ENCODE measurements around the gene PKIB.
"Not testable (repeated sequence)": the region's sequence is repeated elsewhere in the genome, so short reads cannot be mapped to it uniquely, and the experiment has no call there.

The PKIB gene

DNA sequence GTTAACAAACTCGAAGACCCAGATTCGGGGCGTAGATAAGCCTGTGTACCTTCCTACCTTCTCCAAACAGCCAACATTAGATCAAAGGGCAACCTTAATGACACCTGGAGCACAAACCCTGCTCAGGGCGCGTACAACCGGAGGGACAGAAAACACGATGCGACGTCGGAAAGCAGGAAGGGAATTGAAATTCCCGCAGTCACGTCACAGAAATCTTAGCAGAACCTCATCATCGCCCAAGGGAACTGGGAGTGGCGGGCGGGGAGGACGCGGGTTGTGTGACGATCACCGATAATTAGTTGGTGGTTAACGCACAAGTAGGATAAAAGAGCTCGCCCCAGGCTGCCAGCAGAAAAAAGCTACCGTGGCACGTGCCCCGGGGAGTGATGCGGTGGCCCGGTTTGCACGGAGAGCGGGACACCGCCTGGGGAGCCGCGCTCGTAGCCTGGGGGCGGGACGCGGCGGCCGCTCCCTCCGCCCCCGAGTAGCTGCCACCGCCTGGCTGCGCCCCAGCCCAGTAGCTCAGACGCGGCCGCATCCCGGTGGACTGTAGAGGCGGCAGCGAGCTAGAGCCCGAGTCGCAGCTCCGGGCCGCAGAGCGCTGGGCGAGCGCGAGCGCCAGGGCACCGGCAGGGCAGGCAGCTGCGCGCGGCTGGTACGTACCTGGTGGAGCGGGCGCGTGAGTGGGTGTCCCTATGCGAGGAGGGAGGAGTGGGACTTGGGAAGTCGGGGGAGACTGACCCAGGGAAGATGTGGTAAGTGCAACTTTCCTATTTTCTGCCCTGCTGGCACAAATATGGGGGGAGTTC is at the start of gene PKIB:
Gene PKIB, plus strand, starts transcription at position 525 of the 809 bp plus-strand sequence. CDS start 107,390 bp downstream, outside the sequence.
- no peak for DNase-seq (ENCODE audit: low read depth, low spot score)

DNA sequence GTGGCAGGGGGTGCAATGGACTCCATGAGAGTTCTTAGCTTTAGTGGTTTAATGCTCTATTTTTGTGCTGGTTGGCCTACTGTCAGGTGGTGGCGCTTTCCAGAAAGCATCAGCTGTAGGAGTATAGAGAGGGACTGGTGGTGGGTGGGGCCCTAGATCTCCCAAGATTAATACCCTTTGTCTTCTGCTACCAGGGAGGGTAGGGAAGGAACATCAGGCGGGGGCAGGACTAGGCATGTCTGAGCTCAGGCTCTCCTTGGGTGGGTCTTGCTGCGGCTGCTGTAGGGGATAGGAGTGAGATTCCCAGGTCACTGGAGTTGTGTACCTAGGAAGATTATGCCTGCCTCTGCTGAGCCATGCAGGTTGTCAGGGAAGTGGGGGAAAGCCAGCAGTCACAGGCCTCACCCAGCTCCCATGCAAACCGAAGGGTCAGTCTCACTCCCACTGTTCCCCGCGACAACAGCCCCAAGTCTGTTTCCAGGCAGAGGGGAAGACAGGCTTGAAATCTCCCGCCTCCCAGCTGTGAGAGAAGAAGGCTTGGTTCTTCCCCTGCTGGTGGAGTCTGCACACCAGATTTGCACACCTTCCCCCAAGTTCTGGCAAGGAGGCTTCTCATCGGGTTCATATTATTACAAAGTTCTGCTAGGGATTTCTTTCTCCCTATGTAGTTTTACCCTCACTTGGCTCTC is 46.7 kb upstream of the PKIB start:
- DNase-seq (ENCODE audit: low read depth, low spot score): no peak

DNA sequence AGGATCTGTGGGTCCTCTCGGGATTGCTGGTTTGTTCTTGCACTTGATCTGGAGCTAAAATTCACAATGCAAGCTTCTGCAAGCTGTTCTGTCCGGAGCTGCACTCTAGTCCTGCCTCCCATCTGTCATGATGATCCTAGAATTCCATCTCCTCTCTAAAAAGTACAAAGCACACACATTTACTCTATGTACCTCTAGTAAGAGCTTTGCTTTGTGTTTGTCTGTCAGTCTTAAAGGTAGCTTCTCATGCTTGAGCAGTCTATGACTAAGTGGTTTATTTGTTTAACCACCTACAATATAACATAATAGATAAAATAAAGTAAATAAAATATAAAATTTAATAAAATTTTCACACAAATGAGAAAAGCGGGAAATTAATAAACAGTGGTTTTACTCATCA is 46.0 kb upstream of the PKIB start:
- no peak for DNase-seq (ENCODE audit: low read depth, low spot score)

- no peak for DNase-seq (ENCODE audit: low read depth, low spot score)
Measured at GRCh38 chr6:122565708-122566107, 44.5 kb upstream of the PKIB start.

- DNase-seq (ENCODE audit: low read depth, low spot score): no peak
Measured at GRCh38 chr6:122567034-122567433, 43.2 kb upstream of the PKIB start.

- DNase-seq (ENCODE audit: low read depth, low spot score): no peak
Measured at GRCh38 chr6:122568350-122568749, 41.9 kb upstream of the PKIB start.

- DNase-seq (ENCODE audit: low read depth, low spot score): no peak
Measured at GRCh38 chr6:122568797-122569221, 41.4 kb upstream of the PKIB start.

GRCh38 chr6:122569230-122569771 is 40.9 kb upstream of the PKIB start:
- DNase-seq (ENCODE audit: low read depth, low spot score): no peak

DNA sequence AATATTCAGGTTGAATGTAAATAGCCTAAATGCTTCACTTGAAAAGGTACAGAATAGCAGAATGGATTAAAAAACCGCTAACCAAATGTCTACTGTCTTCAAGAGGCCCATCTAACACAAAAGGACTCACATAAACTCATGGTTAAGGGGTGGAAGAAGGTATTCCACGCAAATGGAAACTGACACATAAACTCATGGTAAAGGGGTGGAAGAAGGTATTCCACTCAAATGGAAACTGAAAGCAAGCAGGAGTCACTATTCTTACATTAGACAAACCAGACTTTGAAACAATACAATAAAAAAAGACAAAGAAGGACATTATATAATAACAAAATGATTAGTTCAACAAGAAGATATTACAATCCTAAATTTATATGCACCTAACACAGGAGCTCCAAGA is 38.3 kb upstream of the PKIB start:
- DNase-seq (ENCODE audit: low read depth, low spot score): no peak

DNA sequence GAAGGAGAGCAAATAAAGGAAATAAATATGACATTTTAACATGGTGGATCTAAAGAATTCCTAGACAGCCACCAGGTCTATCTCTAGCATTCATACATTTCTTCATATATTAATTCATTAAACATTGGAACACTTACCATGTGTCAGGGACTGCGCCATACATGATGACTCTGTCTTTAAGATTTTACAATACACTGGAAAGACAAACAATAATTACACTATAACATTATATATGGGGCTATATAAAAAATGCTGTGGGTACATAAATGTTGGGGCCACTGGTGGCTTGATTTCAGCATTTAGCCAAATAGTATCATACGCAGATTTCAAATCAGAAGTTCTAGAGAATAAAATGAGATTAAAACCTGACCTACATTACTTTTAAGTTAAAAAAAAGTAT is 33.3 kb upstream of the PKIB start:
- DNase-seq (ENCODE audit: low read depth, low spot score): no peak

DNA sequence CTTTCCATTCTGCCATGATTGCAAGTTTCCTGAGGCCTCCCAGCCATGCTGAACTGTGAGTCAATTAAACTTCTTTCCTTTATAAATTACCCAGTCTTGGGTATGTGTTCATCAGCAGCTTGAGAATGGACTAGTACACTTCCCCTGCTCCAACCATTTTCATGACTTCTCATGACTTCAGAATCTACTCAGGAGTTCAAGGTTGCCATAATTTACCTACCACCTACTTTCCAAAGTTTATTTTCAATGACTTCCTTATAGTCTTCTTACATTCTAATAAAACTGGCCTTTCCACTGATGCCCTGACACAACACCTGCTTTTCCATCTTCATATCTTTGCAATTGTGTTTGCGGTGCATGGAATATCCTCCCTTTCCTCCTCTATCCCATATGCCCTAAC is 31.2 kb upstream of the PKIB start:
- no peak for DNase-seq (ENCODE audit: low read depth, low spot score)

DNA sequence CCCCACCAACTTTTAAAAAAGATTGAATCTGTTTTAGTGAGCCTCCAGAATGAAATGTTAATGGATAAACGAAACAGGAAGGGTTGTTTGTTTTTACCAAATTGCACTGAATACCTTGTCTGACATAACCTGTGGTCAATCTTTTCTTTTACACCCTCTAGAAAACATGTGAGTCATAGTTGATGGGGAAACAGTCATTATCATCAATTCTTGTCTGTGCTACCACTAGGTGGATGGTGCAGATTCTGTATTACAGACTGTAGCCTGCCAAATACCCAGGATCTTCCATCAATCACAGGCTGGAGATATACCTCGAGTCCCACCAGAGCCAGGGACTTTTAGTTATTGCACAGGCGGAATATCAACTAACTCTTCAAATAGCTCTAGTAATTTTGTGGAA is 29.5 kb upstream of the PKIB start:
- no peak for DNase-seq (ENCODE audit: low read depth, low spot score)

- DNase-seq (ENCODE audit: low read depth, low spot score): no peak
Measured at GRCh38 chr6:122589115-122589514, 21.1 kb upstream of the PKIB start.

GRCh38 chr6:122598295-122598694 is 11.9 kb upstream of the PKIB start:
- DNase-seq (ENCODE audit: low read depth, low spot score): not testable (repeated sequence)

DNA sequence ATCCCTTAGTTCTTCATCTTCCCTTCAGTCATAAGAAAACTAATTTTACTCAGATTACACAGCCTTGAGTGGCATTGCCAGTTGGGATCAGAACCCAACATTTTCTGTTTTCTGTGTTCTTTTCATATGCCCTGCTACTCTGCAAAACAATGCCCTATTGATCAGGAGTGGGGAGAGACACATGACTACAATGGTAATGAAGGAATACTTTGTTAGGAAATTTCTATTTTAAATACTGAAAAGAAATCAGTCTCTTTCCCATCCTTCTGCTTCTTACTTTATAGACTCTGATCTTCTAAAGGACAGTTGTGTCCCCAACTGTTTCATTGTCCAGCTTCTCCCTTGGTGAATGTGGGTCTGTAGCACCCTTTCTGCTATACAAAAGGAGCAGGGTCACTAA is 5.5 kb upstream of the PKIB start:
- DNase-seq (ENCODE audit: low read depth, low spot score): no peak

DNA sequence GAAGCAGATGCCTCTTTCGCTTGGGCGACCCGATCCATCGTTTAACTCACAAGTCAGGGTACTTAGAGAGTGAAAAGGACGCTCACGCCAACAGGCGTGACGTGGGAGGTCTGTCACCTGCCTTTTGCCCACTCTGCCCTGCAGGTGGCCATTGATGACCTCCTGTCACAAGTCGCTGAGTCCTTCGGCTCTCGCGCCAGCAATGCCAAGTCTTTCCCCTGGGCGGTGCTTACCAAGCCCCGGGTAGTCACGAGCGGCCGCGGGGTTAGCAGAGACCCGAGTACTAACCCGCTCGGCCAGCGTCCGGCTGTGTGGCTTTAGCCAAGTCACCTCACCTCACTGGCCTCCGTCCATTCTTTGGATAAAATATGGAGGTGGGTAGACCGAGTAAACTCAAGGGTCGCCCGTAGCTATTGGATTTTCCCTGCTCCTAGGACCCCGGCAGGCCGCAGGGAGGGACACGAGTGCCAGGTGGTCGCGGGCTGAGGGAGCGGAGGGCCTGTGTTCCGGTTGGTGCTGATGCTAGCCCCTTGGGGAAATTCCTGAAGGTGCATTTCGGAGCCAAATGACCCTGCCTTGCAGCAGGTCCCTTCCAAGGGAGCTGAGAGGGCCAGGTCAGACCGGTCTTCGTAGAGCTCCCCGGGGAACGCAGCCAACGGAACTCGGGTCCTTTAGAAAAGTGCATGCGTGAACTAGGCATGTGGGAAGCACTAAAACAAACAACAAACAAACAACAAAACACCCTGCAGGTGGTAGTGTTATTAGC is 668 bp downstream of the PKIB start:
- DNase-seq (ENCODE audit: low read depth, low spot score): no peak

DNA sequence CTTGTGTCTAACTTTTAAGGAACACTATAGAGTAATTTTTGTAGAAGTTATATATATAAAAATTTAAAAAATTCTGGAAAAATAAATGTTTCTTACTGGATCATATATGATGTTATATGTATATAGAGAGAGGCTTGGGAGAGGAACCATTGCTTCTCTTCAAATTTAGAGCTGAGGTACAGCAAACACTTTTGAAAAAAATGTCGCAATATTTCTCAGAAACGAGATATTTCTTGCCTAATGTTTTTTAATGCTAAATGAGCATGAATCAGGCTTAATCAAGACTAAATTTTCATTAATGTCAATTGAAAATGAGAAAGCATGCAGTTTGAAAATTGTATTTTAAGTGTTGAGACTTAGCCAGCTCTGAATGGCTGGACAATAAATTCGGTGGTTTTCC is 2.6 kb downstream of the PKIB start:
- no peak for DNase-seq (ENCODE audit: low read depth, low spot score)

DNA sequence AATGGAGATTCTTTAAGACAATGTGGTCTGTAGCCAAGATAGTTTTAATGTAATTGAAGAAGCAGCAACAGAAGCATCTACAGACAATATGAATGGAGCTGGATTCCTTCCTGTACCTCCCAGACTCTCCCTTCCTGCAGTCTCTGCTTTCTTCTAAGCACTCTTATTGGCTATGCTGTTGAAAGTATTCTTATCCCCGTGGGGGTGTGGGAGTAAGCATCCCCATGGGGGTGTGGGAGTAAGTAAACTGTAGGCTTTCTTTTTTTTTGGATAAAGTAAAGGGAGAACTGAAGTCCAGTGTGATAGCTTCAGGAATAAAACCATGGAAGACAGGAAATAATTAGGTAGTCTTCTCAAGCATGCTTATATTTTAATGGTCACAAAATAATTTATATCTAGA is 4.1 kb downstream of the PKIB start:
- DNase-seq (ENCODE audit: low read depth, low spot score): no peak

DNA sequence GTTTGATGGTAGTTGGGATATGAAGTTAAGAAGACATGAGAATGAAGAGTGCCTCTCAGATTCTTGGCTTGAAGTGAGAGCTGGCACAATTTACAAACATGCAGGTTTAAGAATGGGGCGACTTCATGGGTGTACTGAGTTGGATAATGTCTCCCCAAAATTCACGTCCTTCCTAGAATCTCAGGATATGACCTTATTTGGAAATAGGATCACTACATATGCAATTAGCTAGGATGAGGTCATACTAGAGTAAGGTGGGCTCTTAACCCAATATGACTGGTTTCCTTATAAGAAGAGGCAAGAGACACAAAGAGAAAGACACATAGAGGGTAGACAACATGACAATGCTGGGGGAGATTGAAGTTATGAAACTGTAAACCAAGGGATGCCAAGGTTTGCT is 5.2 kb downstream of the PKIB start:
- no peak for DNase-seq (ENCODE audit: low read depth, low spot score)

DNA sequence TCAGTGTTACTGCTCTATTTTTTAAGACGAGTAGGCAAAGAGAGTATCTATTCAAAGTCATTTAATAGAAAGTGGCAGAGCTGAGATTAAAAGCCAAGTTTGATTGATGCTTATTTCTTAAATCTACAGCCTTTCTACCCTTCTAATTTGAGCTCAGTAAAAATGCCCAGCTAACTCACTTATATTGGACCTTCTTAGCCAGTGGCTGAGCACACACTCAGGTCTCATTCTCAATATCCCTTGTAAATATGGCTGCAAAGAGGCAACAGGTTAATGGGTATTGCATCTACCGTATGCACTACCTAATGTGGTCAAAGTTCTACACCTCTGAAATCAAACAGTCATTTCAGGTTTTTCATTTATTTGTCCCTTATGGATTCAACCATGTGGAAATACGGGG is 6.7 kb downstream of the PKIB start:
- no peak for DNase-seq (ENCODE audit: low read depth, low spot score)

DNA sequence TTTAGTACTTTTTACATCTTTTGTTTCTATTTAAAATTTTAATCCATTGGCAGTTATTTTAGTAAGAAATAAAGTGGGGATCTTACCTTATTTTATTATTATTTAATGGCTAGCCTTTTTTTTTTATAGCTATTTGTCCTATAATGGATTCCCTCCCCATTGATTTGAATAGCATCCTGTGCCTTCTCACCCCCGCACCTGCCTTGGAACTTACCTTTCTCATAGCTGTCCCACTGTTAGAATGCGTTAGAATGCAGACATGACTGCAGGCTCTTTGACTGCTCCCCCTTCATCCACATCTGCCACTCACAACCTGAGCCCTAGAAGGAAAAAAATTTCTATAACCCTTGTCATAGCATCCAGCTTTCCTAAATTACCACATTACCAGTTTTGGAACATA is 9.1 kb downstream of the PKIB start:
- no peak for DNase-seq (ENCODE audit: low read depth, low spot score)

GRCh38 chr6:122620428-122620827 is 10.2 kb downstream of the PKIB start:
- no peak for DNase-seq (ENCODE audit: low read depth, low spot score)
